Fibroblast of pulmonary artery (primary cell): ENCODE data around the gene PARP16.
A peak's percentile ranks its signal among the peaks of the same experiment; 100 is the strongest.

ENCODE experiments used
- DNase-seq: peaks from one replicate; pipeline ENCODE4 v3.0.0-alpha.2; 2010; ENCODE audit warnings: low read depth
- H3K4me3 ChIP-seq: replicated peaks from 2 replicates; pipeline ENCODE4 v1.5.1; 2011; ENCODE audit warnings: low read depth, mild to moderate bottlenecking, control low read depth, low read length, moderate library complexity
- TF ChIP-seq, protein P1 (sequence below): IDR thresholded peaks from 2 replicates; pipeline ENCODE4 v1.5.1; 2011; ENCODE audit warnings: mild to moderate bottlenecking, control low read depth, low read length, inconsistent platforms; ENCODE audit errors: missing control alignments

PARP16 gene

DNA sequence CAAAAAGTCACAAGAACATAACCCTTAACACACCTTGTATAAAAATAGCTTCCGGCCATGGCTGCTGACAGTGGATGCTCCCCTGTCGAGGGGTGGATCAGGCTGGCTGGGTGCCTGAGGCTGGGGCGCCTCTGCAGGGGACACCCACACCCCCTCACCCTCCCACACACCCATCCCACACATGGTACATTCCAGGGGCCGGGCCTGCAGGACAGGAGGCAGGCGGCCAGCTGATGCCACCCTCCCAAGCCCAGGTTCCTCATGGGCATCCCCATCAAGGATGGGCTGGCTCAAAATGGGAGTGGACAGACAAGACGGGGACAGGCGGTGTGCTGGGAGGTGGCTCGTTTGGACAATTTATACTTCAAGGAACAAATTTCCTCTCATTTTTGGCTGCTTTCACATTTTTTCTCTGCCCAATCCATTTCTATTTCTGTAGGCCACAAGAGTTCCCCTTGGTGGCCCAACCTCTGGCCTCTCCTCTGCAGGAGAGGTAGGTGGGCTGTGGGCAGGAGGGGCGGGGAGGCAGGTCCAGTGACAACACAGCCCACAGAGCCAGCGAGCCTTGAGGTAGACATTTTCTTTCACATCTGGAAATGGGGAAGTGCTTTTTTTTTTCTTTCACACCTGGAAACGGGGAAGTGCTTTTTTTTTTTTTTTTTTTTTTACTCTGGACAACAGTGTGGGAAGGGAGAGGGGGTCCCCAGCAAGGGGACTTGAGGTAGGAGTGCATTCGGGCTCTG is 41.1 kb upstream of the PARP16 start:
- no peak overlapping the region for H3K4me3 ChIP-seq
- TF ChIP-seq, protein P1, sequence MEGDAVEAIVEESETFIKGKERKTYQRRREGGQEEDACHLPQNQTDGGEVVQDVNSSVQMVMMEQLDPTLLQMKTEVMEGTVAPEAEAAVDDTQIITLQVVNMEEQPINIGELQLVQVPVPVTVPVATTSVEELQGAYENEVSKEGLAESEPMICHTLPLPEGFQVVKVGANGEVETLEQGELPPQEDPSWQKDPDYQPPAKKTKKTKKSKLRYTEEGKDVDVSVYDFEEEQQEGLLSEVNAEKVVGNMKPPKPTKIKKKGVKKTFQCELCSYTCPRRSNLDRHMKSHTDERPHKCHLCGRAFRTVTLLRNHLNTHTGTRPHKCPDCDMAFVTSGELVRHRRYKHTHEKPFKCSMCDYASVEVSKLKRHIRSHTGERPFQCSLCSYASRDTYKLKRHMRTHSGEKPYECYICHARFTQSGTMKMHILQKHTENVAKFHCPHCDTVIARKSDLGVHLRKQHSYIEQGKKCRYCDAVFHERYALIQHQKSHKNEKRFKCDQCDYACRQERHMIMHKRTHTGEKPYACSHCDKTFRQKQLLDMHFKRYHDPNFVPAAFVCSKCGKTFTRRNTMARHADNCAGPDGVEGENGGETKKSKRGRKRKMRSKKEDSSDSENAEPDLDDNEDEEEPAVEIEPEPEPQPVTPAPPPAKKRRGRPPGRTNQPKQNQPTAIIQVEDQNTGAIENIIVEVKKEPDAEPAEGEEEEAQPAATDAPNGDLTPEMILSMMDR: no peak
- DNase-seq: no peak

DNA sequence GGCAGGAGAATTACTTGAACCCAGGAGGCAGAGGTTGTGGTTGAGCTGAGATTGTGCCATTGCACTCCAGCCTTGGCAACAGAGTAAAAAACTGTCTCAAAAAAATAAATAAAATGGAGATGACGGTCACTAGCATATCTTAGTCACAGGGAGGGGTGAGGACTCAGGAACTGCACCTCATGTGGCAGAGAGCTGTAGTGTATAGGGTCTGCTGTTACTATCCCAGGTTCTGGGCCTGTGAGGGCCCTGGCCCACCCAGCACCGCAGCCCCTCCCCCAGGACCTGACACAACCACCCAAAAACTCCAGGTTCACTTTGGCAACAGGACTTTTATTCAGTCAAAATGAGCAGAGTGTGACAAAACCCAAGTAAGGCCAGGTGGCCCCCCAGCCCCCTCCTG is 40.1 kb upstream of the PARP16 start:
- TF ChIP-seq, protein P1: no peak
- H3K4me3 ChIP-seq: no peak overlapping the region
- no peak for DNase-seq

DNA sequence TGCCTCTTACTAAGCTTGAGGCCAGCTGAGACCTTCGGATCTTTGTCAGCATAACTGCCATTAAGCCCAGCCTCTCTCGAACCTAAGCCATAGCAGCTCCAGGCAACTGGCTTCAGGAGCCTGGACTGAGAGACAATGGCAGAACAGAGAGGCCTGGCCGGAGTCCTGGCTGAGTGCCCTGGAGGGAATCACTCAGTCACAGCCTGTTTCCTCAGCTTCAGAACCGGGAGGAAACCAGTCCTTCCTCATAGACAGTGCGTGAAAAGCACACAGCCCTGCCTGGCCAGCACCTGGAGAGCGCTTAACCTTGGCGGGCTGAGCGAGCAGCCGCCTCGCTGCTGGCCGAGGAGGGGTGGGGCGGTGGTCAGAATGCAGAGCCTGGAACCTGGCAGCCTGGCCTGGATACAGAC is 39.4 kb upstream of the PARP16 start:
- TF ChIP-seq, protein P1: no peak
- no peak overlapping the region for H3K4me3 ChIP-seq
- DNase-seq: peak; percentile 25

DNA sequence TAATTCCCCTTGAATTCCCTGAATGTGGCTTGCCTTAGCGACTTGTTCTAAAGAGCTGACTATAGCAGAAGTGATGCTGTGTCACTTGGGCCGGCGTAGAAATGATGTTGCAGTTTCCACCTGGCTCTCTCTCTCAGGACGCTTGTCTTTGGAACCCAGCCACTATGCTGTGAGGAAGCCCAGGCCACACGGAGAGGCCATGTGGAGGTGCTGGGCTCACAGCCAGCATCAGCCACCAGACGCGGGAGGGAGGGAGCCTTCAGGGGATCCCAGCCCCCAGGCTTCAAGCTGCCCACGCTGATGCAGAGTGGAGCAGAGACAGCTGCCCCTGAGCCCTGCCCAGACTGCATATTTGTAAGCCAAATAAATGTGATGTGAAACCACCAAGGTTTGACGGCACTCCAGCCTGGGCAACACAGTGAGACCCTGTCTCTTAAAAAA is 36.4 kb upstream of the PARP16 start:
- TF ChIP-seq, protein P1: no peak
- peak; percentile 59 for DNase-seq
- H3K4me3 ChIP-seq: no peak overlapping the region

DNA sequence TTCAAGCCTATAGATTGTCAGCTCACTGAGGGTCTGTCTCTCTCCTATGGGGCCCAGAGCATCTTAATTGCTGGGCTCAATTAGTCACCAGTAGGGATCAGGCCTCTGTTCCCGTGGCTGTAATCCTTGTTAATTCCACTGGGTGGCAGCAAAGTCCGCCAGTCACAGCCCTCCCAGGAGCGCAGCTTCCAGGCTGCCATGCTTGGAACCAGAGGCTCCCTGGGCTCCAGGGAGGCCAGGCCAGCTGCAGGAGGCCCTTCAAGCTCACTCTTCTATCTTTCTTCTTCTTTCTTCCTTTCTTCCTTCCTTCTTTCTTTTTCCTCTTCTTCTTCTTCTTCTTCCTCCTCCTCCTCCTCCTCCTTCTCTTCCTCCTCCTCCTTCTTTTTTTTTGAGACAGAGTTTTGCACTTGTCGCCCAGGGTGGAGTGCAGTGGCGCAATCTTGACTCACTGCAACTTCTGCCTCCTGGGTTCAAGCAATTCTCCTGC is 32.2 kb upstream of the PARP16 start:
- peak; percentile 80 for DNase-seq
- no peak overlapping the region for H3K4me3 ChIP-seq
- TF ChIP-seq, protein P1: peak; percentile 79

DNA sequence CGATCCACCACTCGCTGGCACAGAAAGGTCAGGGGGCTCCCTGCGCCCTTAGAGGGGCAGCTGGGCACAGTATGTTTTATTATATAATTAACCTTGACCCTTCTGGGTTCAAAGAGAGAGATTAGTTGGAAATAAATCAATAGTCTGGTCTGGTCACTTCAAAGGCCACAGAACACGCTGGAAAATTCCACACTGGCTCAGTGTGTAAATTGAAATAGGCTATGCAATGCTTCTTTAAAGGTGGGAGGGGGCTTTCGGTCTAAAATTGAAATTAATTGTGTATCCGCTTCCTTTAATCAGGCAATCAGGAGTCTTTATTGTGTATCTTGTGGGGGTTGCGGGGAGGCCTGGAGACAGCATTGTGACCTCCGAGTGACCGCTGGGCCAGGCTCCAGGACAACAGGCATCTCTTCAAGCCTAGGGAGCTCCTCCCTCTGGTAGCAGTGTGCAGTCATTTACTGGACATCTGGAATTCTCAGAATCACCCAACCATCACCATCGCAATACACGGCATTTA is 25.8 kb upstream of the PARP16 start:
- H3K4me3 ChIP-seq: no peak overlapping the region
- no peak for DNase-seq
- TF ChIP-seq, protein P1: no peak

DNA sequence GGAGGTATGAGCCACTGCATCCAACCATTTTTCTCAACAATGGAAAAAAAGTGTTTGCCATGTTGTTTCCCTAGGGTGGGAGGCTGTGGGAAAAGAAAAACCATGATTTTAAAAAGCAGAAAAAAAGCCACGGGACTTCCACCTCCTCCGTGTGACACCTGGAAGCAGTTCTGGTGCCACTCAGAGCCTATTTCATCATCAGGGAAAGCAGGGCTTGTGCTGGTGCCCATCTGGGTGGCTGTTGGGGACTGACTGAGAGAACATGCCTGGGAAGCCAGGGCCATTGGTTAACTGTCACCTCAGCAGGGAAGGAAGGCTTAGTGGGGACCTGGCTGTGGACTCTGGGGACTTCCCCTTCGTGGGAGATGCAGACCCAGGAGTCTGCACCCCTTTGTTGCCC is 25.1 kb upstream of the PARP16 start:
- TF ChIP-seq, protein P1: no peak
- no peak for DNase-seq

More for the DNA sequence above, 25.1 kb upstream of the PARP16 start:
- H3K4me3 ChIP-seq: no peak overlapping the region
